GM18870 (cell line): Measurements from ENCODE around the gene NET1.

Source experiments
- ATAC-seq: cut with Tn5 transposase; IDR thresholded peaks from one replicate; pipeline ENCODE4 v1.9.1; 2021; ENCODE audit warnings: moderate library complexity; ENCODE audit not compliant: unreplicated experiment

The NET1 gene

DNA sequence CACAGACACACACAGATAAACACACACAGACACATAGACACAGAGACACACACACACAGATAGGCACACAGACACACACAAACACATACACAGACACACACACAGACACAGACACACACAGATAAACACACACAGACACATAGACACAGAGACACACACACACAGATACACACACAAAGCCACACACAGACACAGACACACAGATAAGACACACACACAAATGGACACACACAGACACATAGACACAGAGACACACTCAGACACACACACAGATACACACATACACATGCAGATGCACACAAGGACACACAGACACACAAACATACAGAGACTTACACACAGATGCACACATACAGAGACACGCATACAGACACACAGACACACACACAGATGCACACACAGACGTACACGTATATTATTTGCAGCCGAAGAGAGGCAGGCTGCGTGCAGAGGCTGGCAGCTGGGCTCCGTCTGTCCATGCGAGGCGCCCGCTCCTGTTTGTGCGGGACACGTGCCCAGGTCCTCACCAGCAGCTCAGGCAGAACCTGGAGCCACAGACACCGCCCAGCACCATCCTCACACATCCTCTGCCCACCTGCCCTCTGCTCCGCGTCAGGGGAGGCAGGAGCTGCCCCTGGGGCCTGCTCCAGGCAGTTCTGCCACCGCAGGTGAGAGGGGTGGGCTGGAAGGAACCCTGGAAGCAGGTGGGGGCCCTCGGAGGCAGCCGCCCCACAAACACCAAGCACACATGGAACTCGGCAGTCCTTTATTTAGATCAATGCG lies 85.8 kb downstream of the NET1 start:
- ATAC-seq = no peak

GRCh38 chr10:5498791-5499492 lies 86.6 kb downstream of the NET1 start:
- no peak for ATAC-seq

GRCh38 chr10:5499493-5500140 lies 87.3 kb downstream of the NET1 start, which contains the start of gene CALML5:
CALML5 (minus strand) TSS chr10:5499570; CDS start chr10:5499438, 132 bp downstream.
- ATAC-seq = no peak

GRCh38 chr10:5500162-5500670 lies 87.9 kb downstream of the NET1 start:
- no peak for ATAC-seq

GRCh38 chr10:5500910-5501309 lies 88.6 kb downstream of the NET1 start:
- no peak for ATAC-seq

DNA sequence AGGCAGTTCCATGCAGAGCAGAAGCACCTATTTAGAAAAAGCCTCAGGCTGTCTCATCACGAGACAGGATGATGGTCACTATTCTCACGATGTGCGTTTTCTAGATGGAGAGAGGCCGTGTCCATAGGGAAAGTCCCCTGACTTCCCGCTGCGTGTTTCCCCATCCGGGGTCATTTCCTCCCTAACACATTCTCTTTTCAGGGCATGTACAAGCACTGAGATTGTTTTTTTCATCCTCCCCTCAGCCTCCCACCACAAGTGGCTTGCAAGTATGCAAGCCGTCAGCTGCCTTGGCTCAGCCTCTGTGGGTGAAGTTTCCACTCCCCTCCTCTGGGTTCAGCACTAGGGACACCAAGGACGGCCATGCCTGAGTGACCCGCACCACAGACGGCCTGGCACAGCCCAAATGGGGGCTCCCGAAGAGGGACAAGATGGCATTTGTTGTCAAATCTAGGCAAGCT lies 89.7 kb downstream of the NET1 start:
- no peak for ATAC-seq

DNA sequence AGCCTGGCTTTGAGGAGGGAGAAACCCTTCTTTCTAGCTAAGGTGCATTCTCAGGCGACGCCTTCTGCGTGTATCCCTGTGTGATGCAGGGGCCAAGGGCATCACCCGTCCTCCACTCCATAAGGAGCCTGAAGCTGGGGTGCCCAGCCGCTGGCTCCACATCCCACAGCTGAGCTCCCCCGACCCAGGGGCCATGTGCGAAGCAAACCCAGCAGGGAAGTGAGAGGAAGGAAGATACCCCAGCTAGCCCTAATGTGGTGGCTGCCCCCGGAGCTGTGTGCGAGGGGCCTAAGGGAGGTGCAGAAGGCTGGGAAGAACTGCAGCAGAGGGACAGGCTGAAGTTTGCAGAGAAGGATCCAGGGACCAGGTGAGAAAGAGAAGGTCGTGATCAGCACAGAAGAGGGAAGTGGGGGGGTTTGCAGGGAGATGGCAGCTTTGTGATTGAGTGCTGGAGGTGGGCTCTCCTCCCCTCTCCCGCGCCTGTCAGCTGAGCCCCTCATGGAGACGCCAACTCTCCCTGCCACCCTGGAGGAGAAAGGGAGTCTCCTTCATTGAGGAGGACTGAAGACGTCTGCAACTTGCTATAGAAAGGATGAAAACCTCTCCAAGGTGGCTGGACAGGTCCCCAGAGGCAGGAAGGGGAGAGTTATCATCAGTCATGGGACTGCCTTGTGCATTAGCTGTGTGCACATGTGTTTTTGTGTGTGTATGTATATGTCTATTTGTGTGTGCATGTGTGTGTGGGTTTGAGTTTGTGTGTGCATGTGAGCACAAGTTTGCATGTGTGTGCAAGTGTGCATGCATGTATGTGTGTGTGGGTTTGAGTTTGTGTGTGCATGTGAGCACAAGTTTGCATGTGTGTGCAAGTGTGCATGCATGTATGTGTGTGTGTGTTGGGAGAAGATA lies 90.5 kb downstream of the NET1 start:
- no peak for ATAC-seq

- ATAC-seq = no peak
Observed at GRCh38 chr10:5503477-5503835, 91.1 kb downstream of the NET1 start.

GRCh38 chr10:5504146-5505072 lies 92.1 kb downstream of the NET1 start:
- ATAC-seq = no peak

DNA sequence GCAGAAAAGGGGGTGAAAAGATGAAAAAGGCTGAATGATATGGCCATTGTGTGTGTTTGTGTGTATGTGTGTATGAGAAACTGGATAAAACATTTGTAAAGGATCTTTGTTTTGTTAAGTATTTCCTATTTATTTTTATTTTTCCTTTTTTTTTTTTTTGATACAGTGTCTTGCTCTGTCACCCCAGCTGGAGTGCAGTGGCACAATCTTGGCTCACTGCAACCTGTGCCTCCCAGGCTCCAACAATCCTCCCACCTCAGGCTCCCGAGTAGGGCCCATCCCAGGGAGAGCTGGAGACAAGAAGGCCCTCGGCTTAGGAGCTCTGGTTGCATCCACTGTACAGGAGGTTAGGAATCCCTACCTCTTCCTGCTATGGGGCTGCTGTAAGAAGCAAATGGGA lies 93.9 kb downstream of the NET1 start:
- no peak for ATAC-seq

GRCh38 chr10:5506751-5507648 lies 94.6 kb downstream of the NET1 start:
- ATAC-seq = no peak

- no peak for ATAC-seq
Observed at GRCh38 chr10:5507649-5508131, 95.3 kb downstream of the NET1 start.

DNA sequence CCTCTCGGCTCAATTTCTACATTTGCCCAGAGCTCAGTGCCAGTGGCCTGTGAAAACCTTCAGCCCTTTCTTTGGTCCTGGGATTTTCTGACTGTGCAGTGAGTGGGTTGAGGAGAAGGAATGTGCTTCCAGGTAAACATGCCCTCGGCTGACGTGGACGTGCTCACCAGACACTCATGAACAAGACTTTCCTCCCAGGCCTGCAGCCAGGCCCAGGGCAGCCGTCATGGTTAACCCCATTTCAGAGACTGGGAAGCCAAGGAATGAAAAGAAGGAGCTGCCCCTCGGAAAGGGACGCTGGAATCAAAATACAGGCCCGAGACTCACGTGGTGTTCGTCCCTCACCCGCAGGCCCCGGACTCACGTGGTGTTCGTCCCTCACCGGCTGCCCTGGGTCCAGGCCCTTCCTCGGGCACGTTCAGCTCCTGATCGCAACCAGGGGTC lies 95.8 kb downstream of the NET1 start:
- ATAC-seq = no peak
